Loucy (cell line): ENCODE measurements around the gene CCT3.

Experiments used
- EZH2phosphoT487 ChIP-seq: fragments of 200-600 bp; IDR thresholded peaks from 2 replicates; pipeline ENCODE4 v1.6.1; 2018; ENCODE audit warnings: antibody characterized with exemption, mild to moderate bottlenecking, moderate library complexity, borderline replicate concordance
- TF ChIP-seq, protein P1 (sequence below): fragments of 200-600 bp; sonication (generic); conservative IDR thresholded peaks from 2 replicates; pipeline ENCODE4 v1.5.1; 2014; ENCODE audit warnings: mild to moderate bottlenecking, antibody characterized with exemption, low read length

- TF ChIP-seq, protein P1, sequence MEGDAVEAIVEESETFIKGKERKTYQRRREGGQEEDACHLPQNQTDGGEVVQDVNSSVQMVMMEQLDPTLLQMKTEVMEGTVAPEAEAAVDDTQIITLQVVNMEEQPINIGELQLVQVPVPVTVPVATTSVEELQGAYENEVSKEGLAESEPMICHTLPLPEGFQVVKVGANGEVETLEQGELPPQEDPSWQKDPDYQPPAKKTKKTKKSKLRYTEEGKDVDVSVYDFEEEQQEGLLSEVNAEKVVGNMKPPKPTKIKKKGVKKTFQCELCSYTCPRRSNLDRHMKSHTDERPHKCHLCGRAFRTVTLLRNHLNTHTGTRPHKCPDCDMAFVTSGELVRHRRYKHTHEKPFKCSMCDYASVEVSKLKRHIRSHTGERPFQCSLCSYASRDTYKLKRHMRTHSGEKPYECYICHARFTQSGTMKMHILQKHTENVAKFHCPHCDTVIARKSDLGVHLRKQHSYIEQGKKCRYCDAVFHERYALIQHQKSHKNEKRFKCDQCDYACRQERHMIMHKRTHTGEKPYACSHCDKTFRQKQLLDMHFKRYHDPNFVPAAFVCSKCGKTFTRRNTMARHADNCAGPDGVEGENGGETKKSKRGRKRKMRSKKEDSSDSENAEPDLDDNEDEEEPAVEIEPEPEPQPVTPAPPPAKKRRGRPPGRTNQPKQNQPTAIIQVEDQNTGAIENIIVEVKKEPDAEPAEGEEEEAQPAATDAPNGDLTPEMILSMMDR: no peak
- no peak for TF ChIP-seq EZH2phosphoT487
These were observed 21.9 kb upstream of the CCT3 start for GRCh38 chr1:156359973-156360372.
